Neural cell (in vitro differentiated cells): ENCODE measurements around the gene TMEM17. TPM values are rescaled to one million over a fixed set of nuclear protein-coding genes. Genes with fewer than 3 reads are reported as not detected.

Experiments
- H2AFZ ChIP-seq: fragments of 200-600, 300-800 bp; sonication (generic), shearing (Covaris generic); 2 replicates; pipeline ENCODE4 v1.6.0; 2014; ENCODE audit warnings: low read depth, mild to moderate bottlenecking, antibody characterized with exemption, low read length, moderate library complexity
- H3F3A ChIP-seq: fragments of 200-600 bp; shearing (Covaris generic); 2 replicates; pipeline ENCODE4 v1.6.1; 2016; ENCODE audit warnings: mild to moderate bottlenecking, moderate library complexity, mixed read lengths, antibody characterized with exemption, low read length; ENCODE audit not compliant: insufficient read depth, poor library complexity, severe bottlenecking
- H3K27ac ChIP-seq: fragments of 200-600, 300-800 bp; sonication (generic), shearing (Covaris generic); 2 replicates; pipeline ENCODE4 v1.5.1; 2014; ENCODE audit warnings: mild to moderate bottlenecking, low read length, moderate library complexity
- H3K27me3 ChIP-seq: fragments of 300-800, 200-600 bp; sonication (generic), shearing (Covaris generic); 2 replicates; pipeline ENCODE4 v1.6.0; 2014; ENCODE audit warnings: mild to moderate bottlenecking, low read depth, low read length, moderate library complexity; ENCODE audit not compliant: insufficient read depth
- H3K36me3 ChIP-seq: fragments of 300-800, 200-600 bp; sonication (generic), shearing (Covaris generic); 2 replicates; pipeline ENCODE4 v1.5.1; 2014; ENCODE audit warnings: mild to moderate bottlenecking, antibody characterized with exemption, low read length, moderate library complexity; ENCODE audit not compliant: insufficient read depth
- H3K4me2 ChIP-seq: fragments of 300-800, 200-600 bp; sonication (generic), shearing (Covaris generic); 2 replicates; pipeline ENCODE4 v1.6.0; 2014; ENCODE audit warnings: mild to moderate bottlenecking, low read length
- H3K4me3 ChIP-seq: fragments of 300-800, 200-600 bp; sonication (generic), shearing (Covaris generic); 2 replicates; pipeline ENCODE4 v1.5.1; 2014; ENCODE audit warnings: mild to moderate bottlenecking, low read length, moderate library complexity
- H3K79me2 ChIP-seq: fragments of 200-600 bp; shearing (Covaris generic); replicated peaks from 2 replicates; pipeline ENCODE4 v1.6.0; 2014; ENCODE audit warnings: mild to moderate bottlenecking, low read length, moderate library complexity; ENCODE audit not compliant: insufficient read depth
- H3K9ac ChIP-seq: fragments of 300-800, 200-600 bp; sonication (generic), shearing (Covaris generic); 2 replicates; pipeline ENCODE4 v1.6.1; 2016; ENCODE audit warnings: mild to moderate bottlenecking, low read length, mixed read lengths
- H3K9me2 ChIP-seq: fragments of 200-600 bp; shearing (Covaris generic); 2 replicates; pipeline ENCODE4 v1.6.1; 2016; ENCODE audit warnings: mild to moderate bottlenecking, low read length, mixed read lengths; ENCODE audit not compliant: insufficient read depth
- H3K9me3 ChIP-seq: fragments of 200-600, 300-800 bp; sonication (generic), shearing (Covaris generic); 2 replicates; pipeline ENCODE4 v1.6.1; 2016; ENCODE audit warnings: mild to moderate bottlenecking, mixed run types, low read length, moderate library complexity, mixed read lengths
- H4K20me1 ChIP-seq: fragments of 200-600 bp; shearing (Covaris generic); 2 replicates; pipeline ENCODE4 v1.6.1; 2016; ENCODE audit warnings: mild to moderate bottlenecking, mixed run types; ENCODE audit not compliant: insufficient read depth
- EP300 ChIP-seq: fragments of 450-650 bp; conservative IDR thresholded peaks from 2 replicates; pipeline ENCODE4 v1.6.1; 2014; ENCODE audit warnings: antibody characterized with exemption, mild to moderate bottlenecking, moderate library complexity; ENCODE audit not compliant: poor library complexity, severe bottlenecking
- EZH2 ChIP-seq: fragments of 200-600, 300-800 bp; shearing (Covaris generic), sonication (generic); IDR thresholded peaks from 2 replicates; pipeline ENCODE4 v1.6.1; 2014; ENCODE audit warnings: antibody characterized with exemption, low read length, borderline replicate concordance, mild to moderate bottlenecking; ENCODE audit not compliant: insufficient read depth, poor library complexity, severe bottlenecking
- MXI1 ChIP-seq: fragments of 450-650 bp; conservative IDR thresholded peaks from 2 replicates; pipeline ENCODE4 v1.6.1; 2014; ENCODE audit warnings: antibody characterized with exemption, mild to moderate bottlenecking; ENCODE audit not compliant: poor library complexity, severe bottlenecking
- POLR2AphosphoS5 ChIP-seq: IDR thresholded peaks from 2 replicates; pipeline ENCODE4 v1.6.1; 2012
- RAD21 ChIP-seq: fragments of 450-650 bp; conservative IDR thresholded peaks from 2 replicates; pipeline ENCODE4 v1.6.1; 2014; ENCODE audit warnings: antibody characterized with exemption, mild to moderate bottlenecking, moderate library complexity
- SMC3 ChIP-seq: fragments of 450-650 bp; conservative IDR thresholded peaks from 2 replicates; pipeline ENCODE4 v1.6.1; 2014; ENCODE audit warnings: antibody characterized with exemption, mild to moderate bottlenecking, moderate library complexity; ENCODE audit not compliant: poor library complexity
- TAF1 ChIP-seq: IDR thresholded peaks from 2 replicates; pipeline ENCODE4 v1.6.1; 2012; ENCODE audit warnings: low read depth
- polyA plus RNA-seq: library from polyadenylated mRNA; depleted of rRNA; stranded (reverse); fragments of >200 nt; gene quantifications from 2 replicates; pipeline ENCODE4 v1.2.3, GENCODE V29; 2014
- TF ChIP-seq, protein P1 (sequence below): IDR thresholded peaks from 2 replicates; pipeline ENCODE4 v1.6.1; 2012; ENCODE audit warnings: borderline replicate concordance
- TF ChIP-seq, protein P2 (sequence below): fragments of 450-650 bp; IDR thresholded peaks from 2 replicates; pipeline ENCODE4 v1.5.1; 2014; ENCODE audit warnings: antibody characterized with exemption, mild to moderate bottlenecking, moderate library complexity; ENCODE audit not compliant: poor library complexity, severe bottlenecking

Gene TMEM17
- polyA plus RNA-seq, 1 donor from 2014 or later, result 8.6 TPM

DNA sequence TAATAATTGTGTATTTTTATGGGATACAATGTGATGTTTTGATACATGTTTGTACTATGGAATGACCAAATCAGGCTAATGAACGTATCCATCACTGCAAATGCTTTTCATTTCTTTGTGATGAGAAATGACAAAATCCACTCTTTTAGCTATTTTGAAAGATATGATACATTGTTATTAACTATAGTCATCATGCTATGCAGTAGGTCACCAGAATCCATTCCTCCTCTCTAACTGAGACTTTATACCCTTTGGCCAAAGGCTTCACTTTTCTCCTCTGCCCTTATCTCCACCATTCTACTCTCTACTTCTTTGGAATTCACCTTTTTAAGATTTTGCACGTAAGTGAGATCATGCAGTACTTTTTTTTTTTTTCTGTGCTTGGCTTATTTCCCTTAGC, 44.5 kb upstream of the TMEM17 start:
- Histone ChIP-seq H3K9ac (no peak overlapping the region), H3K4me2 (no peak overlapping the region), H3K9me3 (no peaks in the 10 kb centered on the region), H4K20me1 (no peaks in the 10 kb centered on the region), H3K79me2 (no peaks in the 10 kb centered on the region), H3K9me2 (no peaks in the 10 kb centered on the region), H3K4me3 (no peak overlapping the region), H3K27ac (no peak overlapping the region), H3K36me3 (no peaks in the 10 kb centered on the region), H2AFZ (no peak overlapping the region), H3F3A (no peaks in the 10 kb centered on the region), H3K27me3 (no peaks in the 10 kb centered on the region)
- TF ChIP-seq, protein P1, sequence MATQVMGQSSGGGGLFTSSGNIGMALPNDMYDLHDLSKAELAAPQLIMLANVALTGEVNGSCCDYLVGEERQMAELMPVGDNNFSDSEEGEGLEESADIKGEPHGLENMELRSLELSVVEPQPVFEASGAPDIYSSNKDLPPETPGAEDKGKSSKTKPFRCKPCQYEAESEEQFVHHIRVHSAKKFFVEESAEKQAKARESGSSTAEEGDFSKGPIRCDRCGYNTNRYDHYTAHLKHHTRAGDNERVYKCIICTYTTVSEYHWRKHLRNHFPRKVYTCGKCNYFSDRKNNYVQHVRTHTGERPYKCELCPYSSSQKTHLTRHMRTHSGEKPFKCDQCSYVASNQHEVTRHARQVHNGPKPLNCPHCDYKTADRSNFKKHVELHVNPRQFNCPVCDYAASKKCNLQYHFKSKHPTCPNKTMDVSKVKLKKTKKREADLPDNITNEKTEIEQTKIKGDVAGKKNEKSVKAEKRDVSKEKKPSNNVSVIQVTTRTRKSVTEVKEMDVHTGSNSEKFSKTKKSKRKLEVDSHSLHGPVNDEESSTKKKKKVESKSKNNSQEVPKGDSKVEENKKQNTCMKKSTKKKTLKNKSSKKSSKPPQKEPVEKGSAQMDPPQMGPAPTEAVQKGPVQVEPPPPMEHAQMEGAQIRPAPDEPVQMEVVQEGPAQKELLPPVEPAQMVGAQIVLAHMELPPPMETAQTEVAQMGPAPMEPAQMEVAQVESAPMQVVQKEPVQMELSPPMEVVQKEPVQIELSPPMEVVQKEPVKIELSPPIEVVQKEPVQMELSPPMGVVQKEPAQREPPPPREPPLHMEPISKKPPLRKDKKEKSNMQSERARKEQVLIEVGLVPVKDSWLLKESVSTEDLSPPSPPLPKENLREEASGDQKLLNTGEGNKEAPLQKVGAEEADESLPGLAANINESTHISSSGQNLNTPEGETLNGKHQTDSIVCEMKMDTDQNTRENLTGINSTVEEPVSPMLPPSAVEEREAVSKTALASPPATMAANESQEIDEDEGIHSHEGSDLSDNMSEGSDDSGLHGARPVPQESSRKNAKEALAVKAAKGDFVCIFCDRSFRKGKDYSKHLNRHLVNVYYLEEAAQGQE, result no peak
- TF ChIP-seq POLR2AphosphoS5, result no peak
- TF ChIP-seq MXI1, result no peak
- TF ChIP-seq EP300, result no peak
- no peak for TF ChIP-seq TAF1
- no peak for TF ChIP-seq RAD21
- TF ChIP-seq, protein P2, sequence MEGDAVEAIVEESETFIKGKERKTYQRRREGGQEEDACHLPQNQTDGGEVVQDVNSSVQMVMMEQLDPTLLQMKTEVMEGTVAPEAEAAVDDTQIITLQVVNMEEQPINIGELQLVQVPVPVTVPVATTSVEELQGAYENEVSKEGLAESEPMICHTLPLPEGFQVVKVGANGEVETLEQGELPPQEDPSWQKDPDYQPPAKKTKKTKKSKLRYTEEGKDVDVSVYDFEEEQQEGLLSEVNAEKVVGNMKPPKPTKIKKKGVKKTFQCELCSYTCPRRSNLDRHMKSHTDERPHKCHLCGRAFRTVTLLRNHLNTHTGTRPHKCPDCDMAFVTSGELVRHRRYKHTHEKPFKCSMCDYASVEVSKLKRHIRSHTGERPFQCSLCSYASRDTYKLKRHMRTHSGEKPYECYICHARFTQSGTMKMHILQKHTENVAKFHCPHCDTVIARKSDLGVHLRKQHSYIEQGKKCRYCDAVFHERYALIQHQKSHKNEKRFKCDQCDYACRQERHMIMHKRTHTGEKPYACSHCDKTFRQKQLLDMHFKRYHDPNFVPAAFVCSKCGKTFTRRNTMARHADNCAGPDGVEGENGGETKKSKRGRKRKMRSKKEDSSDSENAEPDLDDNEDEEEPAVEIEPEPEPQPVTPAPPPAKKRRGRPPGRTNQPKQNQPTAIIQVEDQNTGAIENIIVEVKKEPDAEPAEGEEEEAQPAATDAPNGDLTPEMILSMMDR, result no peak
- no peak for TF ChIP-seq EZH2
- no peak for TF ChIP-seq SMC3

DNA sequence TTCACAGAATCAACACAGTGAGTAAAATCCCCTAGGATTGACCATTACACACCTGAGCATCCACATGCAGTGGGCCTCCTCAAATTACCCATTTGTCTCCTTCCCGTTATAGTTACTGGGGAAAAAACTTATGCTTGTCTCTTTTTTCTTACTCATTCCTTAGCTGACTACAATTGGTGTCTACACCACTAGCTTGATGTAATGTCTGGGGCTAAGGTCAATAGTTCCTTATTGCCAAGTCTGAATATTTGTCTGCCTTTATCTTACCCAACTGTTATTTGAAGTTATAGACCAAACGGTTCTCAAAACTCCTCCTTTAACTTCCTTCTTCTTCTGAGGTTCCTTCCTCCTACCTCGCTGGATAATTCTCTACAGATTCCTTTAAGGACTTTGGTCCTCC, 41.9 kb upstream of the TMEM17 start:
- H3K9ac ChIP-seq, result no peak overlapping the region
- H2AFZ ChIP-seq, result no peak overlapping the region
- no peaks in the 10 kb centered on the region for H3F3A ChIP-seq
- no peaks in the 10 kb centered on the region for H4K20me1 ChIP-seq
- no peak overlapping the region for H3K4me3 ChIP-seq
- H3K27ac ChIP-seq, result no peak overlapping the region
- no peak for TF ChIP-seq RAD21
- TF ChIP-seq TAF1, result no peak
- no peak for TF ChIP-seq SMC3
- no peaks in the 10 kb centered on the region for H3K27me3 ChIP-seq
- H3K36me3 ChIP-seq, result no peaks in the 10 kb centered on the region
- no peaks in the 10 kb centered on the region for H3K9me2 ChIP-seq
- no peak overlapping the region for H3K4me2 ChIP-seq
- H3K9me3 ChIP-seq, result no peaks in the 10 kb centered on the region
- H3K79me2 ChIP-seq, result no peaks in the 10 kb centered on the region

DNA sequence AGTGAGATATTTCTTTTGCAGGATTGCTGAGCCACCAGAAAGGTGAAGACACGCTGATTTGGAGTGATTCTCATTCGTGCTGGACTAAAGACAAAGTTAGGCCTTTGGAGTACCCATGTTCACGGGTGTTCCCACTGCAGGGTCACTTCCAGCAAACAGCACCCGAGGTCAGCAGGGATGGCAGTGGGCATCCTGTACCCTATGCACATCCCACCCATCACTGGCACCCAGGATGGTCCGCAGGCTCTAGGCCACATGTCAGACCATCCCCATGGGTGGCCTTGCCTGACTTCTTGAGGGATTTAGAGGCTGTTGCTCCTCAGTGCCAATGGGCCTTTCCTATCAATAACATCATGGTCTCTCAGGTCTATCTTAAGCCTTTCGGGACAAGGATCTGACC, 39.3 kb upstream of the TMEM17 start:
- H3K36me3 ChIP-seq, result no peaks in the 10 kb centered on the region
- H3K9me2 ChIP-seq, result no peaks in the 10 kb centered on the region
- H3F3A ChIP-seq, result no peaks in the 10 kb centered on the region
- no peak overlapping the region for H3K4me3 ChIP-seq
- TF ChIP-seq, protein P2, result no peak
- H3K9me3 ChIP-seq, result no peaks in the 10 kb centered on the region
- no peaks in the 10 kb centered on the region for H3K27me3 ChIP-seq
- H3K27ac ChIP-seq, result no peak overlapping the region
- no peak overlapping the region for H3K9ac ChIP-seq
- no peak overlapping the region for H2AFZ ChIP-seq
- no peaks in the 10 kb centered on the region for H4K20me1 ChIP-seq
- no peak overlapping the region for H3K4me2 ChIP-seq
- no peaks in the 10 kb centered on the region for H3K79me2 ChIP-seq
